Activated naive CD4-positive, alpha-beta T cell (primary cell): ENCODE data around the gene ZDHHC21.

Source experiments
- DNase-seq, 4 experiments: peaks; one replicate each; lab custom pipeline; 2025; lab: John Stamatoyannopoulos, UW

ZDHHC21 gene

GRCh38 chr9:14616188-14616982 is 76.8 kb downstream of the ZDHHC21 start:
- no peak for DNase-seq

GRCh38 chr9:14608540-14608939 is 84.7 kb downstream of the ZDHHC21 start:
- no peak for DNase-seq

GRCh38 chr9:14597171-14597799 is 95.9 kb downstream of the ZDHHC21 start:
- no peak for DNase-seq

- DNase-seq: no peak
Observed at GRCh38 chr9:14593406-14593805, 99.8 kb downstream of the ZDHHC21 start.

- DNase-seq: no peak
Observed at GRCh38 chr9:14591411-14591810, 101.8 kb downstream of the ZDHHC21 start.

- DNase-seq: no peak
Observed at GRCh38 chr9:14585730-14586473, 107.3 kb downstream of the ZDHHC21 start.

GRCh38 chr9:14584571-14584970 is 108.7 kb downstream of the ZDHHC21 start:
- no peak for DNase-seq

- no peak for DNase-seq
Observed at GRCh38 chr9:14578030-14578429, 115.2 kb downstream of the ZDHHC21 start.

- no peak for DNase-seq
Observed at GRCh38 chr9:14574173-14574572, 119.1 kb downstream of the ZDHHC21 start.

- DNase-seq: no peak
Observed at GRCh38 chr9:14573319-14573718, 119.9 kb downstream of the ZDHHC21 start.

- no peak for DNase-seq
Observed at GRCh38 chr9:14565352-14566016, 127.7 kb downstream of the ZDHHC21 start.

GRCh38 chr9:14563902-14564624 is 129.2 kb downstream of the ZDHHC21 start:
- no peak for DNase-seq

GRCh38 chr9:14561929-14562405 is 131.3 kb downstream of the ZDHHC21 start:
- DNase-seq: no peak
